ENCODE measurements around the gene RNLS. TPM values are rescaled to one million over a fixed set of nuclear protein-coding genes. Genes with fewer than 3 reads are reported as not detected.

RNLS gene
- polyA plus RNA-seq (ENCODE audit: insufficient read depth in 1 of 5, insufficient read length in 5 of 5, low replicate concordance in 1 of 5), result 1 to 10 TPM; 4.3 to 7.0 (median 5.2) TPM
- long read RNA-seq, donor 1, partial matches to known transcripts, result 10 of 12 reads
- long read RNA-seq, donor 1, other reads (novel, unspliced or antisense), result 0 of 12 reads
- long read RNA-seq, donor 2, result 0 reads
- long read RNA-seq, donor 3, result 0 reads
- long read RNA-seq, donor 4, partial matches to known transcripts, result 0 of 1 reads
- long read RNA-seq, donor 4, other reads (novel, unspliced or antisense), result 0 of 1 reads
- long read RNA-seq, donor 5, partial matches to known transcripts, result 15 of 15 reads
- long read RNA-seq, donor 5, other reads (novel, unspliced or antisense), result 0 of 15 reads
- long read RNA-seq, donor 6, result 0 reads
- long read RNA-seq, donor 7, partial matches to known transcripts, result 7 of 9 reads
- long read RNA-seq, donor 7, other reads (novel, unspliced or antisense), result 0 of 9 reads
- long read RNA-seq, donor 8, result 0 reads

DNA sequence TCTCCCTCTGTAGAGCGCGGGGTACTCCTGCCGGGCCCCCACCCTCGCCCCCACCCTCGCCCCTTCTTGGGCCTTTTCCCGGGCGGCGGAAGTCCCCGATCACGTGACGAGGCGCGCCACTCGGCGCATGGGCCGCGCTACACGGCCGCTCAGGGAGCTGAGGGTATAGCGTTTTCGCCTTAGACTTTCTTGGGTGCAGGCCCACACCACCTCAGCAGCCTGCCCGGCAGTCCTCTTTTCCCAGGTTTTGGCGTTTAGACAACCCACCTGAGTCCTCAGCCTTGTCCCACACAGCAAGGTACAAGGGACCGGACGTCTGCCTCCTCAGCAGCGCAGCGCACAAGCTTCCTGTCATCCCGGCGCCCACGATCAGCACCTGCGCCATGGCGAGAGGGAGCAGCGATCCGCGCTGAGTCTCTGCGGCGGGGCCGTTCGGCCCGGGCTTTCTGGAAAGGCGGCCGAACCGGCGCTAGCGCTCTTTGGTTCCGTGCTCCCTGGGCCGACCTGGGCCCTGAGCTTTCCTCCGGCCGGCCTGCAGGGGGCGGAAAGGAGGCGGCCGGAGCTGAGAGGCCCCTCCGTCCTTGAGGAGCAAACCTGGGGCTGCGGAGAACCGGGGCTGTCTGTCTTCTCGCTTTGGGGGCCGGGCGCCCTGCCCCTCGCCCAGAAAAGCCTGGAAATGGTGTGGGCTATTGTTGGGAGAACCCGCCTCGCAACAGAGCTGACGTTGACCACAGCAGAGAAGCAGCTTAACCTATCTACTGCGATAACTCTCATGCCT, at the start of gene RNLS:
Gene RNLS, minus strand, starts transcription at position 513 of the 778 bp plus-strand sequence.
- DNase-seq, result peak; percentile 56 to 75

DNA sequence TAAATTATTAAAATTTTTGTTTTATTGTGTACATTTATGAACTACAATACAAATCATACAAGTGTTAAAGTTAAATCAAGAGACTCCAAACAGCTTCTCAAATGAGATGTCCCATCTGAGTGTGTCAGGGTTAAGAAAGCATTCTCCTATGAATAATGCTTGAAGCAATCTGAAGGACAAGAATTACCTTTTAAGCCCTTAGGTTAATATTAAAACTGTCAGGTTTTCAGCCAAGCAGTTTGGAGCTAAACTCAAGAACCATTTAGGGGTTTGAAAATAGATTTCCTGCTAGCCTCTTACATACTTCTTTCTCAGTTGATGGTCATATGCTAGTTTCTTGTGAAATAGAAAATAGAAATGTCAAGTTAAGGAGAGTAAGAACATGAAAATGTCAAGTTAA, 41.7 kb upstream of the RNLS start:
- no peak for DNase-seq

DNA sequence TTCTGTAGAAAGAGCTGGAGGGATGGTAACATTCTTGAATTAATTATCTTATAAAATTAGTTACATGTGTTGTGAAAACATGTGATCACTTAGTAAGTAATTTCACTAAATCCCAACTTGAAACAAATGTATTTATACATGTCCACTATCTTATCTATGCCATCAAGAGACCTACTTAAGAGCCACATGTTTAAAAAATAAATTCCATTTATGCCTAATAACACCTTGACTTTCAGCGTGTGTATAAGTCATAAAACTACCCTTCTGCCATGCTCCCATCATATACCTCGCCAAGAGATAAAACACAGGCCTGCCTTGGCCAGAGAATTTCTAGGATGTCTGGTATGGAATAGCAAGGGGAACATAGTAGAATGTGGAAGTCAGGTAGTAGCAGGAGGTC, 40.7 kb upstream of the RNLS start:
- no peak for DNase-seq

DNA sequence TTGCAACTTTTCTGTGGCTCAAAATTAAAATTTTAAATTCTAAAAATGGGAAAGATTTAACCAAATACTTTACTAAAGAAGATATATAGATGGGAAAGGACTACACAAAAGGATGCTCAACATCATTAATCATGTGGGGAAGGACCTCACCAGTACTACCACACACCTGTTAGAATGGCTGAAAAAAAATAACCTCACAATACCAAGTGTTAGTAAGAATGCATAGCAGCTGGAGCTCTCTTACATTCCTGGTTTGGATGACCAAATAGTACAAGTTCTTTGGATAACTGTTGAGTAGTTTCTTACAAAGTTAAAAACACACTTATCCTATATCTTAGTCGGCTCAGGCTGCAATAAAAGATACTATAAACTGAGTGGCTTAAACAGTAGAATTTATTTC, 37.3 kb upstream of the RNLS start:
- DNase-seq, result no peak

DNA sequence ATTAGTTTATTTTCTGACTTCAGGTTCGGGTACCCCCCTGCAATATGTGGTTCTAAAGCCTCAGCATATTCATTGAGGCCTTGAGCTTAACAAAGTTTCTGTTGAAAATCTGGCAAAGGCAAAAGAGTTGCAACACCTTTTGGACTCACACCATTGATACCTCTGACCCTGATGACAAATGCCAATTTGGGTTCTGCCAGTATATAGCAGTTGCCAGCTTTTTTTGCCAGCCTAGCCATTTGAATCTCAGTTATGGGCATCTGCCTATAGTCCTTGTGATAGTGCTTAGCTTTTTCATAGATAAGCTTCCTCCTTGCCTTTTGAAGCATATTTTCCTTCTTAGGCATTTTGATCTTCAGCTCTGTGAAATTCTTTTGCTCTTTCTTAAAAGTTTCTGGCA, 35.4 kb upstream of the RNLS start:
- DNase-seq, result no peak

DNA sequence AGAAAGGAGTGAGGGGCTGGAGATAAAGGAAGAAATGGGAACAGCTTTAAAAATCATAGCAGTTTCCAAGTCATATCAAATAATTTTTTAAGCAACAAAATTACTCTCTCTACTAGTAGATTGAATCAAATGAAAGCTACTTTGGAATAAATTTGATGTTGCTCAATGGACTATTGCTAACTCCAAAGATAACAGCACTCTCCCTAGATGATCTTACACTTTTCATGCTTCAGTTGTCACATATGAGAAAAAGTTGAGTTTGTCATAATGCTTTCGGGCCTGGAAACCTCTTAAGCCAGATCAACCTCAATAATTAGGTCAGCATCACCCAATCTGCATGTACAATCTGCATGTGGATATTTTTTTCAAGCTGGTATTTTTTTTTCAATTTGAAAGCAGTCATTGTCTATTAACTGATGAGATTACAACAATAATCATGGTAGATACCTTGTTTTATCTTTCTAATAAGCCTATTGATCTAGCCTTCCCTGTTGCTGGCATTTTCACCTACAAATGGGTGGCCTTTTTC, 34.7 kb upstream of the RNLS start:
- no peak for DNase-seq

DNA sequence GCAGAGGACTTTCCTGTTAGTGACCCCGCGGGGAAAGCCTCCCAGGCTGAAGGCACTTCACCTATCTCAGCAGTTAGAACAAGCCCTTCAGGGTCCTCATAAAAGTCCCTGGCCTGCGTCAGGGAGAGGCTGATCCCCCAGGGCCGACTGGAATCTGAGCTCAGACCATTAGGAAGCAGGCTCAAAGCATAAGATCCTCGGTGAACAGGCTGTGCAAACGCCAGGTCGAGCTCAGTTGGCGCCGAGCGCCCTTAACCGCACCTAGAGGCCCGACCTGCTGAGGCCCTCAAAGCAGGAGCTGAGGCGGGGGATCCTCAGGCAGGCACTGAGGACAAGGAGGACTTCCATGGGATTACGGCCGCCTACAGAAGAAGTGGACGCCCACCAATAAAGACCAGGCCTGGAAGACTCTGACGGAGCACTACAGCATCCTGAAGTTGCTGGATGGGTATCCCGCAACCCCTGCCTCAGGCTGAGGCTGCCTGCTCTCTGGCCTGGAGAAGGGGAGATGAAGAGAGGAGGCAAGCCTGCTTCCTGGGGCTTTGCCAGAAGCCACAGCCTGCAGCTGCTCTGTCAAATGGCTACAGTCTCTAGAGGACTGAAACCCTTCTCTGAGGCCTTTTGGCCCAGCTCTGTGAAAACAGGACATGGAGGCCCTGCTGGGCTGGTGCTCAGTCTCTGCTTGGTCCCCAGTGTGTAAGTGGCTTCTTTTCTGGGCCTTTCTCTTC, 33.3 kb upstream of the RNLS start:
- DNase-seq, result peak; percentile 2 to 12

DNA sequence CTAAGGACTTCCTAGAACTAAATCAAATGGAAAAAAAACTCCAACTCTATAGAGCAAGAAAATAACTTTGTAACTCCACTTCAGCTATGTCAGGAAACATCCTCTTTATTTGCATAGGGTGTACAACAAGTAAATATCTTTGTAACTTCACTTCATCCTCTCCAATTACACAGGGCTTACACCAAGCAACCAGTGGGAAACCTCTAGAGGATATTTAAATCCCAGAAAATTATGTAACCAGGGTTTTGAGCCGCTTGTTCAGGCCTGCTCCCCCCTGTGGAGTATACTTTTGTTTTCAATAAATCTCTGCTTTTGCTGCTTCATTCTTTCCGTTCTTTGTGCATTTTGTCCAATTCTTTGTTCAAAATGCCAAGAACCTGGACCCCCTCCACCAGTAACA, 25.7 kb upstream of the RNLS start:
- DNase-seq, result no peak

DNA sequence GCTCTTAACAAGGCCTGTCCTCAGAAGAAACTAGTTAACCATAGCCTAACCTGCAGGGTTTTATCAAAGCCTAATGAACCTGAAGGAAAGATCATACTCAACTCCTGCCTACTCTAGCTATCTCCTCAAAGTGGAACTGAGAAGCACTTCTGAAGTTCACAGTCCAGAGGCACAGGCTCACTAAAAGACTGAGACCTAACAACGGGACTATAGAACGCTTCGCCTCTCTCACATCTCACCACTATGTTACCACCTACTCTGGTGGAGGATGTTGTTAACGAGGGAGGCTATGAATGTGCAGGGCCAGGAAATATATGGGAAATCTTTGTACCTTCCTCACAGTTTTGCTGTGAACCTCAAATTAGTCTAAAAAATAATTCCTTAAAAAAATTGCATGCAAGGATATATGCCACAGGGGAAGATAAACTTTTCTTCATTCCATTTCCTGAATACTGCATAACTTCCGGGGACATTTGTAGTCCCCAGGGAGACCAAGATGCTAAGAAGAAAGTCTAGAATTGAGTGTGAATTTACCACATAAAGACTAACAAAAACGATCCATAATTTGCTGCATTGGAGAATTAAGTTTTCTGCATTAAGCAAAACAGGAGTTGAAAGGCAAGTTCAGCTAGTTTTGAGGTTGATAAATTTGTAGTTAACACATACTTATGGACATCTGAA, 25.1 kb upstream of the RNLS start:
- DNase-seq, result no peak

DNA sequence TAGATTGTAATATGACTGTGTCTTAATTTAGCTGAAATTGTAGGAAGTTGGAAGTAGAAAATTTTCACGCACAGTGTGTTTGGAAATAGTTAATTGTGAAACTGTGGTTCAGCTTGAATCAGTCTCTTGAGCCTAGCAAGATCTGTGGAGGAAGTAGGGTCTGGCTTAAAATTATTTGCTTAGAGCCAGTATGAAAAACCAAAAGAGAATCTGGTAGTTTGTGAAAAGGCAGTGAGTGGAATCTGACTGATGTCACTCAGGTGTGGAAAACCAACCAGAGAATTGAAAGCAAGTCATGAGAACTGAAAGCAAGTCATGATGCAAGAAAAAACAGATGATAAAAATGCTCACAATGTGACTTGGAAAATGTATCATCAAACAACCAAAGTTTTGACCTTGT, 14.9 kb upstream of the RNLS start:
- DNase-seq, result no peak

DNA sequence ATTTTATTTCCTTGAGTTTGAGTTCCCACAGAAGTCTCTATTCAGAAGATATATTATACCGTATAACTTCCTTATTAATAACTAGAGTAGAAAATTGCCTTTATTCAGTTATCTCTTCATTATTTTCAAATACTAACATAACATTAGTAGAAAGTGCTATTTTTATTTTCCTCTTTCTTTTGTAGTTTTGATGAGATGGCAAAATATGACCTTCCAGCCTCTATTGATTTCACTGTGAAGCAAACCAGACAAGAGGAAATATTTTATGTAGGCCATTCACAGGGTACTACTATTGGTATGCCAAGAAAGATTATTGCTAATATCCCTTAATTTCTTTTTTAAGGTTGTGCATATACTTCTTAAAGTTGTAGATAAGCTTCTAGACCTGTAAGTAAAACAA, 11.4 kb upstream of the RNLS start:
- DNase-seq, result no peak

DNA sequence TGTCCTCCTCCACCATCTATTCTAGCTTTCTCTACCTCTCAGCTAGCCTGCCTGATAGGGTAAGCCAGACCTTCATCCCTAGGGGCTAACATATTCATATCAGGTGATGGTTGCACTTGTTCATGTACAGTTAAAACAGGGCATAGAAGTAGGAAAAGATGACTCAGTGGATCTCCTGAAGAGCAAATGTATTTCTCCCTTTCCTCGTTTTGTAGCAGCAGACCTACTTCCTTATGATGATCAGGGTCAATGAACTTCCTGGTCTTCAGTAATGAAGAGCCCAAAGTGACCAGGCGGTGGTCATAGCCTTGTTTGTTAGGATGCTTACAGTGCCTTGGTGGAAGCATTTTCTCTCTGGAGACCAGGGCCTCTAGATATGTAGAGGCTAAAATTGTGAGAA, 9.8 kb upstream of the RNLS start:
- DNase-seq, result no peak

DNA sequence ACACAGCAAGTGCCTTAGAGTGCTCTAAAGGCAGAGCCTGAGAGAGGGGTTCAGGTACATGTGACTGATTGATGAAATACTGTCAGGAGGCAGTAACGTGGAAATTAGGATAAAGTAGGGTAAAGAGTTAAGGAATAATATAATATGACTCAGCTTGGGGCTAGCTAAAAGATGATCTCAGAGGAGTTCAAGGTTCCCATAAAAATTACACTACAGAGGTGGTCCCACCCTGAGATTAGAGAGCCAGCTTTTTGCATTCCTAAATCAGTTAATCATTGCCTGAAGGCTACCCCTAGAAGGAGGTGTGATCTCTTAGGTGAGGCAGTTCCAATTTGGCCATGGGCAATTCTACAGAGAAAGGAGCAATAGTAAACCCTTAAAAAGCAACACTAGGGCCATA, 9.3 kb upstream of the RNLS start:
- DNase-seq, result no peak

DNA sequence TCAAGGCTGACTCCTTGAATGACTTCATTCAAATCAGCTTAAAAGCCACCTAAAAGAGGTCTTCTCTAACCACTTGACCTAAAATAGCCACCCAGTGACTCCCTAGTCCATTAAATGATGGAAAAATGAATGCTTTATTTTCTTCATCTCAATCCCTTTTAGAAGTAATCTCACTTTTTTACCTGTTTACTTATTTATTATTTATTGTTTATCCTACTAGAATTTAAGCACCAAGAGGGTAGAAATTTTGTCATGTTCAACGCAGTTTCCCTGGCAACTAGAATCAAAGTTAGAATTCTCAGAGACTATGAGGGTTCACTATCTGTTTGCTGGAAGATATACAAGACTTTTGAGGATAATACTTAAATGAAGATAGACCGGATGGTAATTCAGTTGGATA, 3.3 kb upstream of the RNLS start, which contains the start of gene LIPJ:
Gene LIPJ, plus strand, starts transcription at position 301 of the 400 bp plus-strand sequence. CDS start 3,926 bp downstream, outside the sequence.
- DNase-seq, result no peak

DNA sequence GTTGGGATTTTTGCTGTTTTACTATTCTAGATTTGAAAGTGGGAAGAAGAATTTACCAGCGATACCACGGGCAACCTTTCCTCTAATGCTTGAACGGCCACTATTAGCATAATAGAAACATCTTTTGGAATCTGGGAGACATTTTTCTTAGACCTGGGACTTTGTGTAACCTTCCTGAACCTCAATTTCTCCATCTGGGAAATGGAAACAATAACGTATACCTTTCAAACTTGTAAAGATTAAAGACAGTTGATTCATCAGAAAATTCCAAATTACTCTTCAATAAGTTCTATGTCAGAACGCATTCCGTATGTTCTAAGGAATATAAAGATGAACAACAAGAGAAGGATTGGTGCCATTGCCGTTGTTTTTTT, 453 bp upstream of the RNLS start:
- DNase-seq, result no peak

DNA sequence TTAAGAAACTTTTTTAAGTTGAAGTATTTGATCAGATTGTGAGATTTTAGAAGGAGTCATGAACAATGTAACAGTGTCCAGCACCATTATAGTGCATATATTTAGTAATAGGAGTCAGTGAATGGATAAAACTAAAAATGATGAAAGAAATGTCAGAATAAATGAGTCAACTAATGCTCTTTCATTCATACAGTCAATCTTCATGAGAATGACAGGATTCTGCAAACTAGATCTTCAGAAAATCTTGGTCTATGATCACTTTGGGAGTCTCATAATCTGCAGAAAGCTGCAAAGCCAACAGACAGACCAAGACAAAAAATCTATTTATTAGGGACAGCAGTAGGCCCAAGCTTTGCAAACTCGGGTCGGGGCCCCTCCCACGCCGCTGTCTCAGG, 710 bp downstream of the RNLS start:
- no peak for DNase-seq

DNA sequence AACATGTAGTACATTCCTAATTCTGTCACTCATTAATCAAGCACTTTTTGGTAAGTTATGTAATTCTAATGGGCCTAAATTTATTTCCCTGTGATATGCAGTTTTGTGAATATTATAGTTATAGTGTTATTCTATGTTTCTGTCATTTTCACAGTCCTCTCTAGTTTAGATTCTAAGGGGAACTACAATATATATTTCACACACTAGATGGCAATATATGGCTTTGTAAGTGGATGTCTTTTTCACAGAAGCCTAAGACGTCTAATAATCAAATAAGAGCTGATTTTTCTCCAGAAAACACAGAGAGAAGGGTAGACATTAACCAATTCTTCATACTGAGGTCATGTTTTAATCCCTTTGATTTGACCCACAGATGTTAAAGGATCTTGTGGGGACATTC, 18.0 kb downstream of the RNLS start:
- DNase-seq, result no peak

DNA sequence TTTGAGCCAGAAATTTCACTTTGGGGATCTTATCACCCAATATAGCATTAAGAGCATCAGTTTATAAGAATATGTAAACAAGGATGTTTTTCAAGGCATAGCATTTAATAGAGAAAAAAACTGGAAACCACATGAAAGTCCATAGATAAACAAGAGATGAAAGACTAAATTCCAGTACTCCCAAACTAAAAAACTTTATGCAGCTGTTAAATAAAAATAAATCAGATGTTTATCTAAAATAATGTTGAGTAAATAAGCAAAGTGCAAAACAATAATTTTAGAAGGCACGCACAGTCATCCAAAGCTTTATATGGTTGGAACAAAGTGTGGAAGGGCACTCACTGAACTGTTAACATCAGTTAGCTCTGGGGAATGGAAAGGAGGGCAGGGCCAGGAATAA, 21.0 kb downstream of the RNLS start:
- DNase-seq, result no peak

DNA sequence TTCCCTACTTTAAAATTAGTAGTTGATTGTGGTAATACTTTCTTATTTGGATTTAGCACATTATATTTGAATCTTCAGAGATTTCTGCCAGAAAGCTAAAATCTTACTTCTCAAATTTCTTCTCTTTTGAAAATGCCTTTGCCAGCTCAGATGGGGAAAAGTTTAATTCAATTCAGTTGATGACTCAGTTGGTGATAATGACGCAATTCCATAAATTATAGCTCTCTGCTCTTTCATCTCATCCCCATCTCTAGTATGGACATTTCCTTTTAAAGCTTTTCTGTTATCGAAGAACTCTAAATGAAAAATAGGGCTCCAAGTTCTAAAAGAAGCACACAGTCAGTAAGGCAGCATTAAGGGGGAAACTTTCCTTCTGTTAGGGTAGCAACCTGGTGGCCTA, 25.5 kb downstream of the RNLS start:
- DNase-seq, result no peak

DNA sequence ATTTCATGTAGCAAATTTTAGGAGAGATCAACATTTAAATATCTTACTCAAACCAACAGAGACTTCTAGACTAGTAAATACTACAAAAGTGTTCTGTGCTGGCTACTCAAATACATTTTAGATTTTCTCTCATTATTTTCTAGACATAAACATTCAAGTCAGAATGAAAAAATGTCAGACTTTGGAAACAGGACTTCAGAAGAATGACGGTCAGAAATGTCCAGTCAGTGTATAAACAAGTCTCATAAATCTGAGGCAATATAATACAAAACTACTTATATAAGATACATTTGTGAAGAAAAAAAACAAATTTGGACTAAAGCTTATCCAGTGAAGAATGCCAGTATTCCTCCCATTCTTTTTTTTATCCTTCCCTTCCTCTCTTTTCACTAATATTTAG, 25.9 kb downstream of the RNLS start:
- DNase-seq, result no peak

DNA sequence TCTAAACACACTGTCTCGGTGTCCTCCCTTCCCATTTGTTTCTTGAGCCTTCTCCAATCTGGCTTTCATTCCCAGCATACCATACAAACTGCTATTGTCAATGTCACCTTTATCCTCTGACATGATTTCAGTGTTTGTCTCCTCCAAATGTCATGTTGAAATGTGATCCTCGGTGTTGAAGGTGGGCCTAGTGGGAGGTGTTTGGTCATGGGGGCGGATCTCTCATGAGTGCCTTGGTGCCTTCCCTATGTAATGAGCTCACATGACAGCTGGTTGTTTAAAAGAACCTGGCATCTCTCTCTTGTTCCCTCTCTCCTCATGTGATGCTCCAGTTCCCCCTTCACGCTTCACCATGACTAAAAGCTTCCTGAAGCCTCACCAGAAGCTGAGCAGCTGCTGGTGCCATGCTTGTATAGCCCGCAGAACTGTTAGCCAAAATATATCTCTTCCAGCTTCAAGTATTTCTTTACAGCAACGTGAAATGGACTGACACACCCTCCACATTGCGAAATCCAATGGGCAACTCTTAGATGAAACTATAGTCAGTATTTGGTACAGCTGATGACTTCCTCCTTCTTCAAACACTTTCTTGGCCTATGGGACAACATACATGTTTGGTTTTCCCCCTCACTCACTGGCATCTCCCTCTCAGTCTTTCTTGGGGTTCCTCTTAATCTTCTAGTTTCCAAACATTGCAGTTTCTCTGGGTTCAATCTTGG, 27.8 kb downstream of the RNLS start:
- DNase-seq, result no peak

Data from right lung (tissue), 10 donors.